ENCODE data around the gene LGALS14. TPM values are rescaled to one million over a fixed set of nuclear protein-coding genes. Genes with fewer than 3 reads are reported as not detected.
"Not testable (repeated sequence)": the region's sequence is repeated elsewhere in the genome, so short reads cannot be mapped to it uniquely, and the experiment has no call there.

Gene LGALS14
- total RNA-seq, 1 experiment from 2014 or later: not detected

DNA sequence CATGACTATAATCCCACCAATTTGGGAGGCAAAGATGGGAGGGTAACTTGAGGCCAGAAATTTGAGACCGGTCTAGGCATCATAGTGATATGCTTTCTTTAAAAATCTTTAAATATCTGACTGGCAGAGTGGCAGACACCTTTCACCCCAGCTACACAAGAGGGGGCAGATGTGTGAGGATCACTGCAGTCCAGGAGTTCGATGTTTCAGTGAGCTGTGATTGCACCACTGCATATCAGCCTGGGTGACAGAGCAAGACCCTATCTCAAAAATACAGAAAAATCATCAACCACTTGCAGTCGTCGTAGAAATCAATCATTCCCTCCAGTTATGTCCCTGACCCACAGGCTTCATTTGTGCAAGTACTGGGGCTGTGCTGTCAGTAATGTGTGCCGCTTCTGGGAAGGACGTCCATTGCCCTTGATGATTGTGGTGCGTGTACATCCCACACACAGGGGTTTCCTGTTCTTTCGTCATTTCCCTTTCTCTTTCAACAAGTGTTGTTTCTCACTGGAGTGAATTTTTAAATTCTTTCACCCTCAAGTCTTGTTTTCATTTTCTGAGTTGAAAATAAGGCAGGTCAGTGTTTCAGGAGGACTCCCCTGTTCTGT, 1.4 kb downstream of the LGALS14 start:
- Mint-ChIP-seq H3K4me3 (ENCODE audit: unreplicated experiment) (no peak overlapping the region), H3K36me3 (ENCODE audit: insufficient read depth, unreplicated experiment) (no peaks in the 10 kb centered on the region), H3K27me3 (ENCODE audit: insufficient read depth, unreplicated experiment) (peaks cover 41% of the 10 kb centered on the region), H3K4me1 (ENCODE audit: insufficient read depth, unreplicated experiment) (no peaks in the 10 kb centered on the region), H3K9me3 (ENCODE audit: unreplicated experiment) (no peaks in the 10 kb centered on the region), H3K27ac (ENCODE audit: low read depth, unreplicated experiment) (no peak overlapping the region)
- TF ChIP-seq, protein P1, sequence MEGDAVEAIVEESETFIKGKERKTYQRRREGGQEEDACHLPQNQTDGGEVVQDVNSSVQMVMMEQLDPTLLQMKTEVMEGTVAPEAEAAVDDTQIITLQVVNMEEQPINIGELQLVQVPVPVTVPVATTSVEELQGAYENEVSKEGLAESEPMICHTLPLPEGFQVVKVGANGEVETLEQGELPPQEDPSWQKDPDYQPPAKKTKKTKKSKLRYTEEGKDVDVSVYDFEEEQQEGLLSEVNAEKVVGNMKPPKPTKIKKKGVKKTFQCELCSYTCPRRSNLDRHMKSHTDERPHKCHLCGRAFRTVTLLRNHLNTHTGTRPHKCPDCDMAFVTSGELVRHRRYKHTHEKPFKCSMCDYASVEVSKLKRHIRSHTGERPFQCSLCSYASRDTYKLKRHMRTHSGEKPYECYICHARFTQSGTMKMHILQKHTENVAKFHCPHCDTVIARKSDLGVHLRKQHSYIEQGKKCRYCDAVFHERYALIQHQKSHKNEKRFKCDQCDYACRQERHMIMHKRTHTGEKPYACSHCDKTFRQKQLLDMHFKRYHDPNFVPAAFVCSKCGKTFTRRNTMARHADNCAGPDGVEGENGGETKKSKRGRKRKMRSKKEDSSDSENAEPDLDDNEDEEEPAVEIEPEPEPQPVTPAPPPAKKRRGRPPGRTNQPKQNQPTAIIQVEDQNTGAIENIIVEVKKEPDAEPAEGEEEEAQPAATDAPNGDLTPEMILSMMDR (IDR thresholded peaks at IDR 0.05; ENCODE audit: unreplicated experiment): no peak
- BruUV-seq (replicated peaks): no TSS peak
- no peak for DNase-seq (ENCODE audit: unreplicated experiment)
- intact Hi-C loops (cut with micrococcal nuclease): no loop called here
- ChIA-PET CTCF (interaction anchor here (1.9 kb wide), 1 partner anchor 31 kb away, joined by 9 read pairs; no protein-coding TSS in a partner anchor), POLR2A (no interaction called here)

DNA sequence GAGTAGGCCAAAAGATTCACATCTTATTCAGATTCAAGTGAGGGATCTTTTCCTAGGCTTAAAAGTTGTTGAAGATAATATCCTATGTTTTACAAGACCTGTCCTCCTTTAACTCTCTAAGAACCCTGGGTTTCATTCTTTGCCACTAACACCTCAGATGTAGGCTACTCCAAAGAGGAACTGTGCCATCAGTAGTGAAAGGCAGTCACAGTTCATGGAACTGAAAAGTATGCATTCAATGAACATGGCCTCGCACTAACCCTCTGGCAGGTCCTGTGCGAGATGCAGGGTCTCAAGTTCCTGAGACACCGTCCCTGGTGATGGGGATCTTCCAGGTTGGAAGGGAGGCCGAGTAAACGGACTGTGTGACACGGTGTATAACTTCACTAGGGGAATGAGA, 4.3 kb downstream of the LGALS14 start:
- DNase-seq (ENCODE audit: unreplicated experiment): no peak
- Mint-ChIP-seq H3K4me3 (ENCODE audit: unreplicated experiment) (no peak overlapping the region), H3K4me1 (ENCODE audit: insufficient read depth, unreplicated experiment) (no peaks in the 10 kb centered on the region), H3K9me3 (ENCODE audit: unreplicated experiment) (no peaks in the 10 kb centered on the region), H3K27me3 (ENCODE audit: insufficient read depth, unreplicated experiment) (peaks cover 15% of the 10 kb centered on the region), H3K36me3 (ENCODE audit: insufficient read depth, unreplicated experiment) (no peaks in the 10 kb centered on the region), H3K27ac (ENCODE audit: low read depth, unreplicated experiment) (no peak overlapping the region)
- intact Hi-C loops (cut with micrococcal nuclease): no loop called here
- TF ChIP-seq, protein P1 (IDR thresholded peaks at IDR 0.05; ENCODE audit: unreplicated experiment): no peak
- POLR2A ChIA-PET: no interaction called here
- CTCF ChIA-PET: no interaction called here
- BruUV-seq (replicated peaks): no TSS peak

DNA sequence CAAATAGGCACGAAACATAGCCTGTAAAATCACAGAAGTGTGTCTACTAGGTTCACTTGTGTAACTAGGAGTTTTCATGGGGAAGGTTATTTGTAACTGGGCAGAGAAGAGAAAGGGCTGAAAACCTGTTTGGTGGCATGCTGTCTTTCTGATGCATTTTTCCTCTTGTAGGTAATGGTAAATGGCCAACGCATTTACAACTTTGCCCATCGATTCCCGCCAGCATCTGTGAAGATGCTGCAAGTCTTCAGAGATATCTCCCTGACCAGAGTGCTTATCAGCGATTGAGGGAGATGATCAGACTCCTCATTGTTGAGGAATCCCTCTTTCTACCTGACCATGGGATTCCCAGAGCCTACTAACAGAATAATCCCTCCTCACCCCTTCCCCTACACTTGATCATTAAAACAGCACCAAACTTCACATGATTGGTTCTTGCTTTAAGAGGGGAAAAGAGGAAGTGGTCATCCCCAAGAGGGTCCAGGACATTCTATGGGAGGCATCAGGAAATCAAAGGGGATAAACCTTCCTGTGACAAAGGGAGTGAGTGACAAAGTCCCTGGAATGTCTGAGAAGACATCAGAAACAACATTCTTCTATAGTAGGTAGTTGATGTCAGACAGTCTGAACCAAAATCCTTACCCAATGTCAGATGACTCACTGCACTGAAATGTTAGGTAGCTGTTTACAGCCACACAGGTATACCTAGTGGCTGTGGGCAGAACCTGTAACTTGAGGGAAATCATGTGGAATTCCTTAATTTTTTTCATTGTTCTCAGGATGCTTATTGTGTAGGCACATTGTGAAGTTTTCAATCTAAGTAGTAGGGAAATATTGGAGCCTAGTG, 5.0 kb downstream of the LGALS14 start:
- no TSS peak for BruUV-seq (replicated peaks)
- no peaks in the 10 kb centered on the region for H3K4me1 Mint-ChIP-seq (ENCODE audit: insufficient read depth, unreplicated experiment)
- H3K9me3 Mint-ChIP-seq (ENCODE audit: unreplicated experiment): no peaks in the 10 kb centered on the region
- no peaks in the 10 kb centered on the region for H3K36me3 Mint-ChIP-seq (ENCODE audit: insufficient read depth, unreplicated experiment)
- TF ChIP-seq, protein P1 (IDR thresholded peaks at IDR 0.05; ENCODE audit: unreplicated experiment): no peak
- peaks cover 8% of the 10 kb centered on the region for H3K27me3 Mint-ChIP-seq (ENCODE audit: insufficient read depth, unreplicated experiment)
- POLR2A ChIA-PET: no interaction called here
- intact Hi-C loops (cut with micrococcal nuclease): no loop called here
- CTCF ChIA-PET: no interaction called here
- no peak overlapping the region for H3K4me3 Mint-ChIP-seq (ENCODE audit: unreplicated experiment)
- no peak for DNase-seq (ENCODE audit: unreplicated experiment)
- no peak overlapping the region for H3K27ac Mint-ChIP-seq (ENCODE audit: low read depth, unreplicated experiment)

DNA sequence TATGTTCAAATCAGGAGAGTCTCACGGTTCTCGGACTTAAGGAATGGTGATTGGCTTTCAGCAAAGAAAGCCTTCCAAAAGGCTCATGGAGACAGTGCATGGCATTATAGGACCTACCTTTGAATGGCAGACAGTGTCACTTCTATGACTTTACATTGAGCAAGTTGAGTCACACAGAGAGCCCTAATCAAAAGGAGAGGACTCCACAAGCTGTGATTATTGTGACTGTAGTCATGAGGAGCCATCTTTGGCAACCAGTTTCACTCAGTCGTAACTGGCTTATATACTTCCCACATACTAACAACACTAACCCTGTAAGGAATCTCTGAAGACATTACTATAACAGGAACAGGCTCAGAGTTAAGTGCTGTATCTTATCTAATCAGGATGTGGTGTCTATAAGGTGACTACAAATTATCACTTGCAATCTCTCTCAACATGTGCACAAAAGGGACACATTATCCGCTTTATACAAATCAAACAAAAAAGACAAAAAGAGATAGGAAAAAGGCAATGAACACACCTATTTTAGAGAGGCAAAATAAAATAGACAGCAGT, 6.1 kb downstream of the LGALS14 start:
- no TSS peak for BruUV-seq (replicated peaks)
- Mint-ChIP-seq H3K4me3 (ENCODE audit: unreplicated experiment) (no peak overlapping the region), H3K9me3 (ENCODE audit: unreplicated experiment) (no peaks in the 10 kb centered on the region), H3K36me3 (ENCODE audit: insufficient read depth, unreplicated experiment) (no peaks in the 10 kb centered on the region), H3K27ac (ENCODE audit: low read depth, unreplicated experiment) (no peak overlapping the region), H3K4me1 (ENCODE audit: insufficient read depth, unreplicated experiment) (no peaks in the 10 kb centered on the region), H3K27me3 (ENCODE audit: insufficient read depth, unreplicated experiment) (peaks cover 2% of the 10 kb centered on the region)
- intact Hi-C loops (cut with micrococcal nuclease): no loop called here
- TF ChIP-seq, protein P1 (IDR thresholded peaks at IDR 0.05; ENCODE audit: unreplicated experiment): no peak
- POLR2A ChIA-PET: no interaction called here
- no peak for DNase-seq (ENCODE audit: unreplicated experiment)
- CTCF ChIA-PET: interaction anchor here (1.1 kb wide), 1 partner anchor 28 kb away, joined by 3 read pairs; no protein-coding TSS in a partner anchor

DNA sequence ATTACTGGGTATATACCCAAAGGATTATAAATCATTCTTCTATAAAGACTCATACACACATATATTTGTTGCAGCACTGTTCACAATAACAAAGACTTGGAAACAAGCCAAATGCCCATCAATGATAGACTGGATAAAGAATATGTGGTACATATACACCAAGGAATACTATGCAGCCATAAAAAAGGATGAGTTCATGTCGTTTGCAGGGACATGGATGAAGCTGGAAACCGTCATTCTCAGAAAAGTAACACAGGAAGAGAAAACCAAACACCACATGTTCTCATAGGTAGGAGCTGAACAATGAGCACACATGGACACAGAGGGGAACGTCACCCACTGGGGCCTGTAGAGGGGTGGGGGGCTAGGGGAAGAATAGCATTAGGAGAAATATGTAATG, 15.9 kb downstream of the LGALS14 start:
- H3K4me3 Mint-ChIP-seq (ENCODE audit: unreplicated experiment); intact Hi-C loops (cut with micrococcal nuclease); H3K36me3 Mint-ChIP-seq (ENCODE audit: insufficient read depth, unreplicated experiment); H3K4me1 Mint-ChIP-seq (ENCODE audit: insufficient read depth, unreplicated experiment); POLR2A ChIA-PET; DNase-seq (ENCODE audit: unreplicated experiment); H3K9me3 Mint-ChIP-seq (ENCODE audit: unreplicated experiment); H3K27ac Mint-ChIP-seq (ENCODE audit: low read depth, unreplicated experiment); BruUV-seq (replicated peaks): not testable (repeated sequence)
- H3K27me3 Mint-ChIP-seq (ENCODE audit: insufficient read depth, unreplicated experiment): peaks cover 58% of the 10 kb centered on the region
- CTCF ChIA-PET: interaction anchor here (0.6 kb wide), 2 partner anchors 886 to 1362 kb away, joined by 4 to 5 read pairs; no protein-coding TSS in a partner anchor

Measured in MCF 10A (cell line).